A673 (cell line): ENCODE results near the gene EYA3. TPM values are rescaled to one million over a fixed set of nuclear protein-coding genes. Genes with fewer than 3 reads are reported as not detected.

Experiments
- BruUV-seq: library from RNA; stranded (reverse); fragments of 400-500 nt; replicated peaks from 2 replicates; lab custom pipeline; 2021; lab: Mats Ljungman, UMichigan
- CTCF ChIA-PET: fragments of 300-600 bp; sonication (Branson Sonifier 250); formaldehyde crosslinking; loops from one replicate; lab custom pipeline; 2022; ENCODE audit warnings: antibody characterized with exemption; lab: Charles Lee
- POLR2A ChIA-PET: fragments of 300-600 bp; sonication (Branson Sonifier 250); formaldehyde crosslinking; loops from one replicate; lab custom pipeline; 2022; ENCODE audit warnings: antibody characterized with exemption; ENCODE audit not compliant: low non-redundant PET; lab: Charles Lee
- DNase-seq: peaks from one replicate; pipeline ENCODE4 v3.0.0-alpha.2; 2015; ENCODE audit warnings: low spot score
- H3K27ac ChIP-seq: fragments of 200-600 bp; sonication (generic); 2 replicates; pipeline ENCODE4 v1.5.1; 2016; ENCODE audit warnings: mixed run types, low read depth, mild to moderate bottlenecking, mixed read lengths, antibody characterized with exemption, low read length; ENCODE audit not compliant: poor library complexity, severe bottlenecking
- H3K27me3 ChIP-seq: fragments of 200-600 bp; sonication (generic); replicated peaks from 2 replicates; pipeline ENCODE4 v1.6.1; 2017; ENCODE audit warnings: mixed run types, low read depth, mild to moderate bottlenecking, mixed read lengths, antibody characterized with exemption, low read length; ENCODE audit not compliant: insufficient read depth, poor library complexity
- H3K36me3 ChIP-seq: fragments of 200-600 bp; sonication (generic); 2 replicates; pipeline ENCODE4 v1.6.1; 2016; ENCODE audit warnings: mixed run types, mild to moderate bottlenecking, mixed read lengths, antibody characterized with exemption, low read length; ENCODE audit not compliant: insufficient read depth, poor library complexity, severe bottlenecking
- H3K4me1 ChIP-seq: fragments of 200-600 bp; sonication (generic); 2 replicates; pipeline ENCODE4 v1.6.1; 2017; ENCODE audit warnings: mixed run types, mild to moderate bottlenecking, mixed read lengths, antibody characterized with exemption, low read length; ENCODE audit not compliant: insufficient read depth, poor library complexity, severe bottlenecking
- H3K4me3 ChIP-seq: fragments of 200-600 bp; sonication (generic); 2 replicates; pipeline ENCODE4 v1.5.1; 2016; ENCODE audit warnings: low read depth, mixed run types, mild to moderate bottlenecking, mixed read lengths, low read length; ENCODE audit not compliant: poor library complexity, severe bottlenecking
- H3K9me3 ChIP-seq: fragments of 200-600 bp; sonication (generic); 2 replicates; pipeline ENCODE4 v1.6.1; 2016; ENCODE audit warnings: mixed run types, low read depth, mild to moderate bottlenecking, mixed read lengths, antibody characterized with exemption, low read length; ENCODE audit not compliant: poor library complexity, severe bottlenecking
- EZH2 ChIP-seq: fragments of 200-600 bp; sonication (generic); IDR thresholded peaks from 2 replicates; pipeline ENCODE4 v1.6.1; 2017; ENCODE audit warnings: borderline replicate concordance, low read depth, mild to moderate bottlenecking, mixed read lengths, antibody characterized with exemption, low read length; ENCODE audit not compliant: poor library complexity, severe bottlenecking
- intact Hi-C: fragments of 100-400 bp; cut with micrococcal nuclease; formaldehyde crosslinking; loops from one replicate; pipeline ENCODE4 v1.10.0; 2022; ENCODE audit not compliant: unreplicated experiment
- total RNA-seq: library from RNA; stranded (reverse); gene quantifications from 2 replicates; pipeline ENCODE4 v1.2.3, GENCODE V29; 2021
- TF ChIP-seq, protein P1 (sequence below): fragments of 300-800, 200-600 bp; sonication (generic); conservative IDR thresholded peaks from 2 replicates; pipeline ENCODE4 v1.5.1; 2017; ENCODE audit warnings: low read depth, mild to moderate bottlenecking, antibody characterized with exemption, low read length, moderate library complexity, mixed read lengths

EYA3 gene
- total RNA-seq, 1 experiment from 2014 or later = 33.4 TPM

GRCh38 chr1:28083876-28084275 lies 4.5 kb downstream of the EYA3 start:
- intact Hi-C loops = no loop called here
- no peak overlapping the region for H3K4me3 ChIP-seq
- H3K27ac ChIP-seq = no peak overlapping the region
- CTCF ChIA-PET = no interaction called here
- no peak for TF ChIP-seq EZH2
- TF ChIP-seq, protein P1, sequence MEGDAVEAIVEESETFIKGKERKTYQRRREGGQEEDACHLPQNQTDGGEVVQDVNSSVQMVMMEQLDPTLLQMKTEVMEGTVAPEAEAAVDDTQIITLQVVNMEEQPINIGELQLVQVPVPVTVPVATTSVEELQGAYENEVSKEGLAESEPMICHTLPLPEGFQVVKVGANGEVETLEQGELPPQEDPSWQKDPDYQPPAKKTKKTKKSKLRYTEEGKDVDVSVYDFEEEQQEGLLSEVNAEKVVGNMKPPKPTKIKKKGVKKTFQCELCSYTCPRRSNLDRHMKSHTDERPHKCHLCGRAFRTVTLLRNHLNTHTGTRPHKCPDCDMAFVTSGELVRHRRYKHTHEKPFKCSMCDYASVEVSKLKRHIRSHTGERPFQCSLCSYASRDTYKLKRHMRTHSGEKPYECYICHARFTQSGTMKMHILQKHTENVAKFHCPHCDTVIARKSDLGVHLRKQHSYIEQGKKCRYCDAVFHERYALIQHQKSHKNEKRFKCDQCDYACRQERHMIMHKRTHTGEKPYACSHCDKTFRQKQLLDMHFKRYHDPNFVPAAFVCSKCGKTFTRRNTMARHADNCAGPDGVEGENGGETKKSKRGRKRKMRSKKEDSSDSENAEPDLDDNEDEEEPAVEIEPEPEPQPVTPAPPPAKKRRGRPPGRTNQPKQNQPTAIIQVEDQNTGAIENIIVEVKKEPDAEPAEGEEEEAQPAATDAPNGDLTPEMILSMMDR = no peak
- H3K4me1 ChIP-seq = peaks cover 13% of the 10 kb centered on the region
- H3K9me3 ChIP-seq = no peaks in the 10 kb centered on the region
- H3K27me3 ChIP-seq = no peaks in the 10 kb centered on the region
- DNase-seq = no peak
- peaks cover 2% of the 10 kb centered on the region for H3K36me3 ChIP-seq
- POLR2A ChIA-PET = no interaction called here
- BruUV-seq = no TSS peak

GRCh38 chr1:28078680-28079626 lies 9.5 kb downstream of the EYA3 start:
- Histone ChIP-seq H3K27ac (no peak overlapping the region), H3K9me3 (no peaks in the 10 kb centered on the region), H3K4me1 (no peaks in the 10 kb centered on the region), H3K36me3 (peaks cover 7% of the 10 kb centered on the region), H3K4me3 (no peak overlapping the region), H3K27me3 (no peaks in the 10 kb centered on the region)
- no peak for DNase-seq
- BruUV-seq = no TSS peak
- intact Hi-C loops = no loop called here
- no peak for TF ChIP-seq EZH2
- TF ChIP-seq, protein P1 = no peak
- POLR2A ChIA-PET = interaction anchor here (0.6 kb wide), 1 partner anchor 211 kb away, joined by 4 read pairs; no protein-coding TSS in a partner anchor
- CTCF ChIA-PET = no interaction called here

DNA sequence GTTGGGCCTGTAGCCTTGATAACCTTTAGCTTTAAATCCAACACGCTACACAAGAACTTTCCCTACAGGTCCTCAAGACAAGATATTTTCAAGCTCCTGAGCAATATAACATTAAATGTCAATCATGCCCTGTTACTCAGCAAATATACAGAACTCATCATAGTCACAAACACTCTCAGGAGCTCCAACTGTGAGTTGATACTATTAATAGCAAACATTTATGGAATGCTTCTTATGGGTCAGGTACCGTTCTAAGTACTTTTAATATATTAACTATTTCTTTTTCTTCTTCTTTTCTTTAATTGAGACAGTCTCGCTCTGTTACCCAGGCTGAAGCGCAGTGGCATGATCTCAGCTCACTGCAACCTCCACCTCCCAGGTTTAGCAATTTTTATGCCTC lies 10.1 kb downstream of the EYA3 start:
- DNase-seq = no peak
- no peak for TF ChIP-seq EZH2
- TF ChIP-seq, protein P1 = no peak
- Histone ChIP-seq H3K27ac (no peak overlapping the region), H3K4me1 (no peaks in the 10 kb centered on the region), H3K4me3 (no peak overlapping the region), H3K27me3 (no peaks in the 10 kb centered on the region), H3K36me3 (peaks cover 7% of the 10 kb centered on the region), H3K9me3 (no peaks in the 10 kb centered on the region)
- intact Hi-C loops = no loop called here
- ChIA-PET CTCF (no interaction called here), POLR2A (no interaction called here)
- no TSS peak for BruUV-seq
